HL-60/S4 treated with retinoic acid at 250 ng/mL for 4 days and 3 days (cell line): Measurements from ENCODE around the gene TBC1D5.

Experiments
- in situ Hi-C: fragments of 300-500 bp; cut with MboI; formaldehyde crosslinking; loops from 2 replicates; pipeline ENCODE4 v1.7.0; 2022; ENCODE audit warnings: low sequenced_read_pairs

TBC1D5 gene

GRCh38 chr3:17320266-17320665 is 422.2 kb downstream of the TBC1D5 start:
- in situ Hi-C loops = no loop called here

GRCh38 chr3:17315897-17316296 is 426.5 kb downstream of the TBC1D5 start:
- in situ Hi-C loops = no loop called here

GRCh38 chr3:17314171-17314570 is 428.3 kb downstream of the TBC1D5 start:
- in situ Hi-C loops = no loop called here

DNA sequence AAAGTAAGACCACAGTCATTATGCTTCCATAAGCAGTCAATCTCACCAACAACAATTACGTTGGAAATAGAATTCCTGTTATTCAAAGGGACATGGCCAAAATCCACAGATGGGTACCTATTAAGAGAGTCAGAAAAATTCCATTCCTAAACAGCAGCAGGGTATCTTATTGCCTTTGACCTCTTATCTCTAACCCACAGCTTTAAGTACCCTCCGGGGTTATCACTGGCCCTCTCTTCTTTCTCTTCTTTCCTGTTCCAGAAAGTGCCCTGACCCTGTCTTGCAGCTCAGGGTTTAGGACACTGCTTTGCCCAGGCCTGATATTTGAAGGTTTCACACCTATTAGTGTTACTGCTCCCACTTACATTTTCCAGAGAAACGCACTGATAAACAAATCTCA is 428.7 kb downstream of the TBC1D5 start:
- in situ Hi-C loops = no loop called here

- in situ Hi-C loops = no loop called here
These were observed 431.4 kb downstream of the TBC1D5 start for GRCh38 chr3:17310983-17311382.

GRCh38 chr3:17307887-17308286 is 434.5 kb downstream of the TBC1D5 start:
- in situ Hi-C loops = no loop called here

- in situ Hi-C loops = no loop called here
These were observed 434.9 kb downstream of the TBC1D5 start for GRCh38 chr3:17307482-17307881.

GRCh38 chr3:17304969-17305368 is 437.5 kb downstream of the TBC1D5 start:
- in situ Hi-C loops = no loop called here

- in situ Hi-C loops = no loop called here
These were observed 439.7 kb downstream of the TBC1D5 start for GRCh38 chr3:17302774-17303173.

- in situ Hi-C loops = no loop called here
These were observed 440.3 kb downstream of the TBC1D5 start for GRCh38 chr3:17302170-17302569.

DNA sequence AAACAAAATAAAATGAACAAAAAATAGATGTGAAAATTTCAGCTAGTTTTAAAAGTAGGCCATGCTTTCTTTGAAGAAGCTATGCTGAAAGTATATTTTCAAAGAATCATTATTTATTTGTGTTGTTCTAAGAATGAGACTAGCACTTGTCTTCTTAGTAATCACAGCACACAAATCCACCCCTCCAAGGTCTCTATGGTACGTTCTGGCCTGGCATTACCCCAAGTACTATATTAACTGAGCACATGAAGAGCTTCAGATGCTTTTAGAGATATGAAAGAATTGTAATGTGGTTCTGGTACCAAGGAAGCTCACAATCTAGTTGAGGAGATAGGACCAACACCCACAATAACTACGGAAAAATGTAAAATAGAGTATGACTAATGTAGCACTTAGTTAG is 441.2 kb downstream of the TBC1D5 start:
- in situ Hi-C loops = no loop called here

GRCh38 chr3:17300441-17300840 is 442.0 kb downstream of the TBC1D5 start:
- in situ Hi-C loops = no loop called here

GRCh38 chr3:17298038-17298437 is 444.4 kb downstream of the TBC1D5 start:
- in situ Hi-C loops = no loop called here

DNA sequence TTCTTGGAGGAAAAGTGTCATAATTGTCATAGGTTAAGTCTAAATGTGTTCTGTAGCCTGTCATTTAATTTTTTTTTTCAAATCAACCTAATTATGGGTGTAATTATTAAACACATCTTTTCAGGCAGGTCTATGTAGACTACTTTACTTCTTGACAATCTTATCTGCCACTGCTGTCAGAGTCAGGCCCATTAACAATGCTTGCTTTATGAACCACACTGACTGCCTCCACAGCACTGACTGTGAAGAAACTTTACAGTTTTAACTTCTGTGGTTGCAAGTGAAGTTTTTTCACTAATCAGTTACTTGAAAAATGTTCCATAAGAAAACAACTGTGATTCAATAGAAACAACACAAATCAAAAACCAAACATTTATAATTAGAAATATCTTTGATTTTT is 449.9 kb downstream of the TBC1D5 start:
- in situ Hi-C loops = no loop called here

- in situ Hi-C loops = no loop called here
These were observed 451.5 kb downstream of the TBC1D5 start for GRCh38 chr3:17290894-17291293.

- in situ Hi-C loops = no loop called here
These were observed 453.5 kb downstream of the TBC1D5 start for GRCh38 chr3:17288839-17289399.

DNA sequence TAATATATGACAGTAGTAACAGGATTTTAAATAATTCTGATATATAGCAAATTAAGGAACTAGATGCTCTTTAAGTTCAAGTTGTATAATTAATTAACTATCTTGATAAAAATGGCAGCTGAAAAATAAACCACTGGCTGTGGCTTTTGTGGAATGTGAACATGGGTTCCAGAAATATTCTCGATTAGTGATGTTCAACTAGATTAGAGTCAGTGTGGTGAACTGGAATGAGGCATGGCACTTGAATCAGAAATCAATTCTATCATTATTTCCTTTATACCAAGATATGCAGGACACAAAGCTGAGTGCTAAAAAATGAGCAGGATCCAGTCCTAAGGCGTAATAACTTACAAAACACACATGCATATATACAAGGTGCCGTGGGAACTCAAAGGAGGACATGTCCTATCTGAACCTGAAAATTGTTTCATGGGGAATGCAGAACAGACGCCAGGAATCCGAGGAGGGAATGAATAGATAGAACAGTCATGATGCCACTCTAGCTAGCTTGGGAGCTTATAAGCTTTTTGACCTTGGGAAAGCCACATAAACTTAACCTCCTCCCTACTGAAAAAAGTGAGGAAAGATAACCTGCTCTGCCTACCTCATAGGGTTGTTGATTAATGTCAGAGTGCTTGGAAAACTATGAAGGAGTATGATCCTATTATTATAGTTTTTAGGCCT is 455.3 kb downstream of the TBC1D5 start:
- in situ Hi-C loops = no loop called here

GRCh38 chr3:17278006-17278405 is 464.4 kb downstream of the TBC1D5 start:
- in situ Hi-C loops = no loop called here

- in situ Hi-C loops = loop anchor here (25.0 kb wide), 1 partner anchor 570 kb away; no protein-coding TSS in a partner anchor
These were observed 475.6 kb downstream of the TBC1D5 start for GRCh38 chr3:17266846-17267245.

- in situ Hi-C loops = loop anchor here (25.0 kb wide), 1 partner anchor 576 kb away; no protein-coding TSS in a partner anchor
These were observed 480.6 kb downstream of the TBC1D5 start for GRCh38 chr3:17261627-17262369.

- in situ Hi-C loops = loop anchor here (25.0 kb wide), 1 partner anchor 577 kb away; no protein-coding TSS in a partner anchor
These were observed 482.2 kb downstream of the TBC1D5 start for GRCh38 chr3:17260257-17260656.

DNA sequence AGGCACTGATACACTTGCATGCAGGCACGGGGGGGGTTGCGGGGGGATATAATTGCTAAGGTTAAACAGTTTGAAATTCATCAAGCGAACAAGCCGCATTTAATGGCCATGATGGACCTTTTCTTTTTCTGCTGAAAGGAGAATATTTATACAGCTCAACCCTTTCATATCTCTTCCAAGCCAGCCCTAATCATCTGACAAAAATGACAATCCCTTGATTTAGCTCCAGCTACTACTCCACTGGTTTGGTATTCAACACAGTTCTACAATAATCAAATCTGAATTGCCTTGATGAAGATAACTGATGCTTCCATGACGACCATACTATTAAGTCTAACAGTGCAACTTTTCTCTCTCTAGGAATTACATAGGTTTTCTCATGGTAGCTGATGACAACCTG is 482.7 kb downstream of the TBC1D5 start:
- in situ Hi-C loops = loop anchor here (25.0 kb wide), 1 partner anchor 578 kb away; no protein-coding TSS in a partner anchor
